ENCODE results near the gene KRT33A.

The KRT33A gene

GRCh38 chr17:41393294-41393693 is 42.7 kb upstream of the KRT33A start:
- TF ChIP-seq CTCF (IDR thresholded peaks at IDR 0.05; ENCODE audit: insufficient read depth, low read depth, low read length, missing control alignments): no peak
- DNase-seq (ENCODE audit: low read depth): no peak
- H3K4me3 ChIP-seq (ENCODE audit: low read depth, low read length): no peak overlapping the region

- TF ChIP-seq CTCF (IDR thresholded peaks at IDR 0.05; ENCODE audit: insufficient read depth, low read depth, low read length, missing control alignments): no peak
- no peak overlapping the region for H3K4me3 ChIP-seq (ENCODE audit: low read depth, low read length)
- DNase-seq (ENCODE audit: low read depth): no peak
These were observed 41.6 kb upstream of the KRT33A start for GRCh38 chr17:41392278-41392677.

GRCh38 chr17:41391535-41391934 is 40.9 kb upstream of the KRT33A start:
- DNase-seq (ENCODE audit: low read depth): no peak
- no peak for TF ChIP-seq CTCF (IDR thresholded peaks at IDR 0.05; ENCODE audit: insufficient read depth, low read depth, low read length, missing control alignments)

GRCh38 chr17:41390411-41390938 is 39.8 kb upstream of the KRT33A start:
- TF ChIP-seq CTCF (IDR thresholded peaks at IDR 0.05; ENCODE audit: insufficient read depth, low read depth, low read length, missing control alignments): no peak
- no peak for DNase-seq (ENCODE audit: low read depth)
- no peak overlapping the region for H3K4me3 ChIP-seq (ENCODE audit: low read depth, low read length)

More at GRCh38 chr17:41391535-41391934, 40.9 kb upstream of the KRT33A start:
- H3K4me3 ChIP-seq (ENCODE audit: low read depth, low read length): no peak overlapping the region

- H3K4me3 ChIP-seq (ENCODE audit: low read depth, low read length): no peak overlapping the region
- no peak for TF ChIP-seq CTCF (IDR thresholded peaks at IDR 0.05; ENCODE audit: insufficient read depth, low read depth, low read length, missing control alignments)
- no peak for DNase-seq (ENCODE audit: low read depth)
These were observed 37.0 kb upstream of the KRT33A start for GRCh38 chr17:41387670-41388069.

GRCh38 chr17:41386227-41386626 is 35.6 kb upstream of the KRT33A start:
- no peak for TF ChIP-seq CTCF (IDR thresholded peaks at IDR 0.05; ENCODE audit: insufficient read depth, low read depth, low read length, missing control alignments)
- no peak for DNase-seq (ENCODE audit: low read depth)
- H3K4me3 ChIP-seq (ENCODE audit: low read depth, low read length): no peak overlapping the region

GRCh38 chr17:41383690-41384089 is 33.1 kb upstream of the KRT33A start:
- H3K4me3 ChIP-seq (ENCODE audit: low read depth, low read length): no peak overlapping the region
- TF ChIP-seq CTCF (IDR thresholded peaks at IDR 0.05; ENCODE audit: insufficient read depth, low read depth, low read length, missing control alignments): no peak
- DNase-seq (ENCODE audit: low read depth): no peak
